ENCODE measurements around the gene SUN5. TPM values are rescaled to one million over a fixed set of nuclear protein-coding genes. Genes with fewer than 3 reads are reported as not detected.
A peak's percentile ranks its signal among the peaks of the same experiment; 100 is the strongest.

Gene SUN5
- total RNA-seq, 1 experiment from 2014 or later: not detected

GRCh38 chr20:33010133-33010504 is 5.9 kb upstream of the SUN5 start (continued):
- no peak for TF ChIP-seq PREB (CRISPR knock-in tag; IDR thresholded peaks at IDR 0.05; ENCODE audit: borderline replicate concordance)
- TF ChIP-seq FOXJ3 (CRISPR knock-in tag; IDR thresholded peaks at IDR 0.05; ENCODE audit: borderline replicate concordance): no peak
- TF ChIP-seq TEAD4 (CRISPR knock-in tag; IDR thresholded peaks at IDR 0.05): no peak
- no peak for TF ChIP-seq MLX (CRISPR knock-in tag; IDR thresholded peaks at IDR 0.05)
- no peak for TF ChIP-seq NR2C2 (CRISPR knock-in tag; IDR thresholded peaks at IDR 0.05)
- no peak for TF ChIP-seq ZNF281 (CRISPR knock-in tag; IDR thresholded peaks at IDR 0.05)
- no peak for TF ChIP-seq ESRRA (CRISPR knock-in tag; IDR thresholded peaks at IDR 0.05; ENCODE audit: borderline replicate concordance)
- TF ChIP-seq NFATC4 (CRISPR knock-in tag; IDR thresholded peaks at IDR 0.05): no peak
- no peak for TF ChIP-seq TP53 (CRISPR knock-in tag; IDR thresholded peaks at IDR 0.05)

GRCh38 chr20:33009214-33010132 is 5.2 kb upstream of the SUN5 start:
- H3K27ac Mint-ChIP-seq: no peak overlapping the region
- DNase-seq (ENCODE audit: low spot score): no peak
- no peaks in the 10 kb centered on the region; the same call in 1 of the 2 replicates for H3K36me3 Mint-ChIP-seq
- H3K27me3 Mint-ChIP-seq (ENCODE audit: low read depth): no peaks in the 10 kb centered on the region
- ChIA-PET CTCF (interaction anchor here (1.1 to 1.3 kb wide), 3 partner anchors 13 to 107 kb away, joined by 3 to 5 read pairs (median 4); no protein-coding TSS in a partner anchor), POLR2A (no interaction called here)
- TF ChIP-seq CBFB (CRISPR knock-in tag; IDR thresholded peaks at IDR 0.05; ENCODE audit: low read depth): no peak
- TF ChIP-seq TEAD1 (CRISPR knock-in tag; IDR thresholded peaks at IDR 0.05): no peak
- no peak for TF ChIP-seq NR1H2 (CRISPR knock-in tag; IDR thresholded peaks at IDR 0.05)
- no peak for TF ChIP-seq ATF6 (CRISPR knock-in tag; IDR thresholded peaks at IDR 0.05)
- TF ChIP-seq GABPB1 (CRISPR knock-in tag; IDR thresholded peaks at IDR 0.05): peak; percentile 95
- H3K4me3 Mint-ChIP-seq: no peak overlapping the region
- H3K9me3 Mint-ChIP-seq: peaks cover 6% of the 10 kb centered on the region
- ATAC-seq: no peak
- H3K4me1 Mint-ChIP-seq: peaks cover 9% of the 10 kb centered on the region; the same call in 1 of the 2 replicates

- H3K36me3 Mint-ChIP-seq: no peaks in the 10 kb centered on the region; the same call in 1 of the 2 replicates
- ChIA-PET CTCF (interaction anchor here (1.3 to 1.6 kb wide), 2 partner anchors 13 to 87 kb away, joined by 4 to 8 read pairs; no protein-coding TSS in a partner anchor), POLR2A (no interaction called here)
- H3K4me1 Mint-ChIP-seq: peaks cover 6% of the 10 kb centered on the region; the same call in 1 of the 2 replicates
- ATAC-seq (no peak), DNase-seq (ENCODE audit: low spot score) (no peak)
- no peaks in the 10 kb centered on the region for H3K27me3 Mint-ChIP-seq (ENCODE audit: low read depth)
- H3K4me3 Mint-ChIP-seq: no peak overlapping the region
- H3K27ac Mint-ChIP-seq: no peak overlapping the region
- H3K9me3 Mint-ChIP-seq: peaks cover 6% of the 10 kb centered on the region
- no peak for TF ChIP-seq FOXP4 (CRISPR knock-in tag; IDR thresholded peaks at IDR 0.05)
- TF ChIP-seq ARID4B (CRISPR knock-in tag; IDR thresholded peaks at IDR 0.05; ENCODE audit: borderline replicate concordance): no peak
- TF ChIP-seq GABPB1 (CRISPR knock-in tag; IDR thresholded peaks at IDR 0.05): peak; percentile 21; the same call in 1 of the 2 replicates
Observed at GRCh38 chr20:33008336-33009213, 4.3 kb upstream of the SUN5 start.
